GM23338 (cell line): Measurements from ENCODE around the gene QSOX1. TPM values are rescaled to one million over a fixed set of nuclear protein-coding genes. Genes with fewer than 3 reads are reported as not detected.

Experiments used
- ATAC-seq: fragments of 200-7000 bp; cut with Tn5 transposase; 3 replicates; pipeline ENCODE4 v1.9.1; 2020
- DNase-seq: peaks from one replicate; pipeline ENCODE4 v3.0.0-alpha.2; 2015; ENCODE audit warnings: low spot score
- H2AFZ ChIP-seq: fragments of 200-600 bp; sonication (generic); 2 replicates; pipeline ENCODE4 v1.8.0; 2016; ENCODE audit warnings: antibody characterized with exemption, mild to moderate bottlenecking, moderate library complexity
- H3F3A ChIP-seq: fragments of 200-600 bp; sonication (generic); replicated peaks from 2 replicates; pipeline ENCODE4 v1.8.0; 2017; ENCODE audit warnings: antibody characterized with exemption, mixed run types, low read depth
- H3K27ac ChIP-seq: fragments of 200-600 bp; sonication (generic); 2 replicates; pipeline ENCODE4 v1.6.1; 2016; ENCODE audit warnings: low read depth
- H3K27me3 ChIP-seq: fragments of 200-600 bp; sonication (generic); 2 replicates; pipeline ENCODE4 v1.8.0; 2016; ENCODE audit warnings: mild to moderate bottlenecking, mixed run types, moderate library complexity; ENCODE audit not compliant: insufficient read depth
- H3K36me3 ChIP-seq: fragments of 200-600 bp; sonication (generic); 2 replicates; pipeline ENCODE4 v1.8.0; 2016; ENCODE audit warnings: mild to moderate bottlenecking; ENCODE audit not compliant: insufficient read depth
- H3K4me1 ChIP-seq: fragments of 200-600 bp; sonication (generic); 2 replicates; pipeline ENCODE4 v1.8.0; 2016; ENCODE audit warnings: mild to moderate bottlenecking, moderate library complexity; ENCODE audit not compliant: insufficient read depth
- H3K4me2 ChIP-seq: fragments of 200-600 bp; sonication (generic); 2 replicates; pipeline ENCODE4 v1.7.1; 2017; ENCODE audit warnings: mixed run types
- H3K4me3 ChIP-seq: fragments of 200-600 bp; sonication (generic); 2 replicates; pipeline ENCODE4 v1.6.1; 2016; ENCODE audit warnings: mixed run types
- H3K79me2 ChIP-seq: fragments of 200-600 bp; sonication (generic); replicated peaks from 2 replicates; pipeline ENCODE4 v1.8.0; 2017; ENCODE audit warnings: mild to moderate bottlenecking; ENCODE audit not compliant: insufficient read depth
- H3K9me2 ChIP-seq: fragments of 200-600 bp; sonication (generic); 2 replicates; pipeline ENCODE4 v1.8.0; 2017; ENCODE audit not compliant: insufficient read depth
- H4K20me1 ChIP-seq: fragments of 200-600 bp; sonication (generic); replicated peaks from 2 replicates; pipeline ENCODE4 v1.8.0; 2017; ENCODE audit warnings: mild to moderate bottlenecking; ENCODE audit not compliant: insufficient read depth
- H3K27ac Mint-ChIP-seq: 2 replicates; pipeline ENCODE4 v1.8.0; 2020; ENCODE audit warnings: inconsistent platforms, mild to moderate bottlenecking, moderate library complexity, mixed read lengths
- H3K27me3 Mint-ChIP-seq: 3 replicates; pipeline ENCODE4 v1.8.0; 2022; ENCODE audit warnings: low read depth, mild to moderate bottlenecking, moderate library complexity, mixed read lengths, inconsistent platforms; ENCODE audit not compliant: insufficient read depth, poor library complexity
- H3K36me3 Mint-ChIP-seq: 3 replicates; pipeline ENCODE4 v1.8.0; 2021; ENCODE audit warnings: low read depth, mild to moderate bottlenecking, inconsistent platforms, moderate library complexity, mixed read lengths
- H3K4me1 Mint-ChIP-seq: 3 replicates; pipeline ENCODE4 v1.8.0; 2020; ENCODE audit warnings: mild to moderate bottlenecking, inconsistent platforms, mixed read lengths
- H3K4me3 Mint-ChIP-seq: 3 replicates; pipeline ENCODE4 v1.8.0; 2021; ENCODE audit warnings: moderate library complexity, mild to moderate bottlenecking, inconsistent platforms, mixed read lengths
- H3K9me3 Mint-ChIP-seq: 3 replicates; pipeline ENCODE4 v1.8.0; 2020; ENCODE audit warnings: moderate library complexity, mild to moderate bottlenecking, inconsistent platforms, mixed read lengths
- CREB1 ChIP-seq: fragments of 250-450 bp; sonication (Bioruptor Pico); IDR thresholded peaks from 2 replicates; pipeline ENCODE4 v1.5.0; 2020; ENCODE audit warnings: low read depth, mild to moderate bottlenecking, moderate library complexity
- CTCF ChIP-seq, 2 experiments: fragments of 200-600 bp in 1 of 2; sonication (generic) in 1 of 2; conservative IDR thresholded peaks; 2 replicates each; pipeline versions ENCODE4 v1.5.1 to v1.6.1; 2016 to 2017; ENCODE audit warnings: antibody characterized with exemption in 2 of 2, low read depth in 2 of 2, mild to moderate bottlenecking in 2 of 2, moderate library complexity in 1 of 2
- ETS1 ChIP-seq: IDR thresholded peaks from 2 replicates; pipeline ENCODE4 v1.6.1; 2016; ENCODE audit warnings: antibody characterized with exemption
- EZH2 ChIP-seq: fragments of 200-600 bp; sonication (generic); IDR thresholded peaks from one replicate; pipeline ENCODE4 v1.8.0; 2017; ENCODE audit warnings: antibody characterized with exemption, mild to moderate bottlenecking, low read depth; ENCODE audit not compliant: unreplicated experiment
- EZH2phosphoT487 ChIP-seq: fragments of 200-600 bp; sonication (generic); IDR thresholded peaks from one replicate; pipeline ENCODE4 v1.8.1; 2018; ENCODE audit warnings: antibody characterized with exemption; ENCODE audit not compliant: unreplicated experiment
- JUNB ChIP-seq: IDR thresholded peaks from one replicate; pipeline ENCODE4 v1.6.1; 2016; ENCODE audit warnings: antibody characterized with exemption; ENCODE audit not compliant: unreplicated experiment
- NANOG ChIP-seq: IDR thresholded peaks from 2 replicates; pipeline ENCODE4 v1.6.1; 2016; ENCODE audit warnings: antibody characterized with exemption, borderline replicate concordance
- POLR2AphosphoS5 ChIP-seq: IDR thresholded peaks from 2 replicates; pipeline ENCODE4 v1.6.1; 2016; ENCODE audit warnings: antibody characterized with exemption, low read depth
- REST ChIP-seq: IDR thresholded peaks from one replicate; pipeline ENCODE4 v1.6.1; 2018; ENCODE audit warnings: antibody characterized with exemption; ENCODE audit not compliant: unreplicated experiment
- STAT1 ChIP-seq: IDR thresholded peaks from one replicate; pipeline ENCODE4 v1.6.1; 2016; ENCODE audit warnings: antibody characterized with exemption; ENCODE audit not compliant: unreplicated experiment
- ZNF114 ChIP-seq: fragments of 250-450 bp; sonication (Bioruptor Pico); IDR thresholded peaks from 2 replicates; pipeline ENCODE4 v1.5.0; 2020; ENCODE audit warnings: mild to moderate bottlenecking, moderate library complexity
- ZNF331 ChIP-seq: fragments of 250-450 bp; sonication (Bioruptor Pico); IDR thresholded peaks from 2 replicates; pipeline ENCODE4 v1.5.0; 2020; ENCODE audit warnings: low read depth, mild to moderate bottlenecking, moderate library complexity
- ZNF462 ChIP-seq: fragments of 250-450 bp; sonication (Bioruptor Pico); IDR thresholded peaks from 2 replicates; pipeline ENCODE4 v1.5.0; 2020; ENCODE audit warnings: mild to moderate bottlenecking, moderate library complexity
- polyA plus RNA-seq: library from polyadenylated mRNA; unstranded; fragments of >200 nt; fragmentation: Nextera tagmentation; extraction: Ambion mirVana; gene quantifications from 2 replicates; pipeline ENCODE4 v1.2.1, GENCODE V29; 2016
- total RNA-seq: library from RNA; depleted of rRNA; stranded (reverse); fragments of >200 nt; shearing (Covaris generic); gene quantifications from 2 replicates; pipeline ENCODE4 v1.2.3, GENCODE V29; 2014

Gene QSOX1
- total and polyA plus RNA-seq, 2 experiments from 2014 or later = 47.8 to 119 TPM

- Mint-ChIP-seq H3K27ac (no peak overlapping the region), H3K4me3 (no peak overlapping the region), H3K36me3 (no peaks in the 10 kb centered on the region; the same call in 2 of the 3 replicates), H3K9me3 (no peaks in the 10 kb centered on the region), H3K4me1 (peaks cover 48% of the 10 kb centered on the region), H3K27me3 (peaks cover 11% of the 10 kb centered on the region)
- Histone ChIP-seq H3K4me3 (no peak overlapping the region), H2AFZ (no peak overlapping the region), H3K9me2 (no peaks in the 10 kb centered on the region), H3K27ac (no peak overlapping the region; the same call in 1 of the 2 replicates), H3K4me2 (no peak overlapping the region), H3K27me3 (no peaks in the 10 kb centered on the region), H3F3A (no peaks in the 10 kb centered on the region), H3K79me2 (no peaks in the 10 kb centered on the region), H4K20me1 (0 out of 2 replicates have a peak, but pooled peaks cover 3% of the 10 kb centered on the region), H3K4me1 (peaks cover 21% of the 10 kb centered on the region), H3K36me3 (no peaks in the 10 kb centered on the region)
- no peak for DNase-seq
- ATAC-seq = no peak
- TF ChIP-seq EZH2 = no peak
- no peak for TF ChIP-seq NANOG
- TF ChIP-seq ZNF114 (CRISPR knock-in tag) = no peak
- no peak for TF ChIP-seq STAT1
- no peak for TF ChIP-seq ZNF331 (CRISPR knock-in tag)
- no peak for TF ChIP-seq EZH2phosphoT487
- TF ChIP-seq POLR2AphosphoS5 = no peak
- TF ChIP-seq CTCF (conservative IDR thresholded peaks at IDR 0.05; ENCODE audit: low read depth in 2 of 2) = no peak
- no peak for TF ChIP-seq REST
- TF ChIP-seq CREB1 (CRISPR knock-in tag) = no peak
- TF ChIP-seq JUNB = no peak
- no peak for TF ChIP-seq ETS1
- TF ChIP-seq ZNF462 (CRISPR knock-in tag) = no peak
These were observed 96.3 kb downstream of the QSOX1 start for GRCh38 chr1:180250883-180251509.
